HS-27A (cell line): ENCODE measurements around the gene LRRK2.
"Not testable (repeated sequence)": the region's sequence is repeated elsewhere in the genome, so short reads cannot be mapped to it uniquely, and the experiment has no call there.

Experiments
- DNase-seq: peaks from one replicate; pipeline ENCODE4 v3.0.0-alpha.2; 2012; ENCODE audit warnings: low read depth, missing footprints

Gene LRRK2

GRCh38 chr12:40248585-40249297, 23.9 kb downstream of the LRRK2 start:
- no peak for DNase-seq

DNA sequence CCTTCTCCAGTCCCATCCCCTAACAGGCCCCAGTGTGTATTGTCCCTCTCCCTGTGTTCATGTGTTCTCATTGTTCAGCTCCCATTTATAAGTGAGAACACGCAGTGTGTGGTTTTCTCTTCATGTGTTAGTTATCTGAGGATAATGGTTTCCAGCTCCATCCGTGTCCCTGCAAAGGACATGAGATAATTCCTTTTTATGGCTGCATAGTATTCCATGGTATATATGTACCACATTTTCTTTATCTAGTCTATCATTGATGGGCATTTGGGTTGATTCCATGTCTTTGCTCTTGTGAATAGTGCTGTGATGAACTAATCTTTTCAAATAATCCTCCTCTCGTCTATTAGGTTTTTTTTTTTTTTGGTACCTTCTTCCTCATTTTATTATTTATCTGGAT, 25.9 kb downstream of the LRRK2 start:
- DNase-seq, result not testable (repeated sequence)

DNA sequence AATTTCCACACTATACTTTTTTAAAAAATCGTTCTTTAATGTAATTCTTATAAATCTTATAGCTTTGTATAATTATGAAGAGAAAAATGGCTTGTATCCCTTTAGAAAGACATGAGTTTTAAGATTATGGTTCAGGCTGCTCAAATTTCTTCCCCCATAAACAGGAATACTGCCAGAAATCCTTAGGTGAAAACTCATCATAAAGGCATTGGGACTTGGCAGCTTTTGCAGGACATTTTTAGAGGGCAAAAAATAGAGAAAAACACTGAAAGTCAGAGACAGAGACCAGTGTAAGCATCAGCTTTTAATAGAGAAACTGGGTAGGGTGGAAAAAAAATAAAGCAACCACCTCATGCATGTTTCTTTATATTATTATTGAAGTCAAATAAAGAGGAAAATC, 29.1 kb downstream of the LRRK2 start:
- DNase-seq, result no peak

- DNase-seq, result no peak
Measured at GRCh38 chr12:40254455-40255085, 29.8 kb downstream of the LRRK2 start.

DNA sequence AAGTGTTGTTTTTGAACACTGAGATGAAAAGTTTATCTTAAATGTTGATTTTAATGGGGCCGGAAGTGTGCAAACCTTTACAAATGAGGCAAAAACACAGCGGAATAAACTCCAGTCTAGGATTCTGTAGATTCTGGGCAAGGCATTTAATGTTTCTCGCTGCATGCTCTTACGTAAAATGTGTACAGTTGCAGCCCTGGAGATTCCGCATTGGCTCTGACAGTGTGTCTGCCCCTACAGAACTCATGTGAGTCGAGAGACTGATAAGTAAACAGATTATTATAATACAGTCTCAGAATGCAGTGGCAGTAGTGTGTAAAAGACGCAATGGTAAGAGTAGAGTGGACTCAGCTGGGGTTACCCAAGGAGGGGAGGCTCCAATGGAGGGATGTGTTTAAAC, 33.6 kb downstream of the LRRK2 start:
- DNase-seq, result no peak

DNA sequence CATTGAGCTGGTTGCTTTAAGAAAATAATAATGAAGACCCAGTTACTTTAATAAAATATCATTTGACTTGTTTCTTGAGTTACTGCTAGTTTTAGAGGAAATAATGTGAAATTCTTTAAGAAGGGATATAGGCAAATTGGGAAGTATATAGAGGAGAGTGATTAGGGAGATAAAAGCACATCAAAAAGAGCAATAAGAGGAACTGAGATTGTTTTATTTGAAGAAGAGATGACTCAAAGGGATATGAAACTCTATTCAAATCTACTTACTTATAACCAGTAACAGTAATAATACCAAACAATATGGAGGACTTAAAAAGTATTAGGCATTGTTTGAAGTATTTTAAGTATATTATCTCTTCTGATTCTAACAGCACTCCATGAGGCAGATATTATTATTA, 37.1 kb downstream of the LRRK2 start:
- no peak for DNase-seq

GRCh38 chr12:40262657-40263056, 37.9 kb downstream of the LRRK2 start:
- no peak for DNase-seq

- DNase-seq, result no peak
Measured at GRCh38 chr12:40263616-40264409, 39.0 kb downstream of the LRRK2 start.

DNA sequence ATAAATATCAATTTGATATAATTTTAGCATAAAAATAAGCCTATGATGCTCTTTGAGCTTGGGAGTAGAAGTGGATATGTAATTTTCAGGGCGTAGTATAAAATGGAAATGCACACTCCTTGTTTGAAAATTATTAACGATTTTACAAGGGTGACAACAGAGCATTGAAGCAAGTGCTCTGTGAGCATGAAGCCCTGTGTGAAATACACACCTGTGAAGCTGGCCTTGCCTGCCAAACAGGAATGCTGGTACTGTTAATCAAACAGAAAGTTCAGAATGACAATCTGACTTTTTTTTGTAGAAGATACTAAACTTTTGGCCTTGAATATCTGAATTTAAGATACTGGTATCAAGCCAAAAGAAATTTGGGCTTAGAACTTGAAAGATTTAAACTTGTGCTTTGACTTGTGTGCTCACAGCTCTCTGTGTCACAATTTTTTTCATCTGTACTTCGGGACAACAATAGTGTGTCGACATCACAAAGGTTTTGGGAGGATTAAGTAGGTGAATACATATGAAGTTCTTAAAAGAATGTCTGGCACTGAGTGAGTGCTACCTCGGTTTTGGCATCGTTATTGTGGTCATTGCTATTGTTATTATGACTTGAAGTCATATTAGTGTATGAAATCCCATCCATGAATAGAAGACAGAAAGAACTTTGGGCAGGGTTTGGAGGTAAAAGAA, 47.3 kb downstream of the LRRK2 start:
- no peak for DNase-seq

DNA sequence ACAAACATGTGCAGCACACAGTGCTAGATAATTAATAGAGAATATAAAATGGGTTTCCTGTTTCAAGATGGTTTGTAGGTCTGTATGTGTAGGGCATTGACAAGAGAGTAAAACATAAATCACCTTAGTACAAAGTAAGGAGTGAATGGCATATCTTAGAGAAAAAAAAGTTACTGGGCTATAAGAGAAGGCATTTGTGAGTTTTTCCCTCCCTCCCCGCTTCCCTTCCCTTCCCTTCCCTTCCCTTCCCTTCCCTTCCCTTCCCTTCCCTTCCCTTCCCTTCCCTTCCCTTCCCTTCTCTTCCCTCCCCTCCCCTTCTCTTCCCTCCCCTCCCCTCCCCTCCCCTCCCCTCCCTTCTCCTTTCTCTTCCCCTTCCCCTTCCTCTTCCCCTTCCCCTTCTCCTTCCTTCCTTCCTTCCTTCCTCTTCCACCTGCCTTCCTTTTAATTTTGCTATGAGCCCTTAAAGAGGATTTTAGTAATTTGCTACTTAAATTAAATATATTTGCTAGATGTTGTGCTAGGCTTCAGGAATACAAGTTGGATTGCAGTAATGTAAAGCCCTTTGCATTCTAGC, 57.1 kb downstream of the LRRK2 start:
- DNase-seq, result no peak

GRCh38 chr12:40286583-40286982, 61.8 kb downstream of the LRRK2 start:
- DNase-seq, result no peak

GRCh38 chr12:40287369-40287975, 62.7 kb downstream of the LRRK2 start:
- no peak for DNase-seq

GRCh38 chr12:40292788-40293429, 68.1 kb downstream of the LRRK2 start:
- DNase-seq, result no peak

DNA sequence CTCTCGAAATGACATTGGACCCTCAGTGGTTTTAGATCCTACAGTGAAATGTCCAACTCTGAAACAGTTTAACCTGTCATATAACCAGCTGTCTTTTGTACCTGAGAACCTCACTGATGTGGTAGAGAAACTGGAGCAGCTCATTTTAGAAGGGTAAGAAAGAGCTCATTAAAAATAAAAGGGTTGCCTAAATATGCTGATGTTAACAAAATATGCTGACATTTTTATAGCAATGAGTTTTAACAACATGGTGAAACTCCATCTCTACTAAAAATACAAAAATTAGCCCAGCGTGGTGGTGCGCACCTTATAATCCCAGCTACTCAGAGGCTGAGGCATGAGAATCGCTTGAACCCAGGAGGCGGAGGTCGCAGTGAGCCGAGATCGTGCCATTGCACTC, 73.5 kb downstream of the LRRK2 start:
- DNase-seq, result no peak

DNA sequence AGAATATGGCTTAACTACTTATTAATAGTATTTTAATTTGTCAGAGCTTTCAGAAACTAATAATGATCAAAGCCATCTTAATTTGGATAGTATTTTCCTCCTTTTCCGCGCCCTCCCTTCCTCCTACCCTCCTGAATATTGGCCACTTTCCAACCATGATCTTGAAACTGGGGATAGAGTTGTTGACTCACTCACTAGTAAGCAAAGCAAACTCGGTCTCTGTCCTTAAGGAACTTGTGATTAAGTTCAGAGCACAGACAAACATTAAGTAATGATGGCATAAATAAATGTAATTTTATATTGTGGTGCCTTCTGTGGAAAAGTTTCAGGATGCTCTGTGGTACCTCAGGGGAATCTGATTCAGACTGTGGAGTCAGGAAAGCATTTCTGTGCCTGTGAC, 75.7 kb downstream of the LRRK2 start:
- DNase-seq, result no peak

DNA sequence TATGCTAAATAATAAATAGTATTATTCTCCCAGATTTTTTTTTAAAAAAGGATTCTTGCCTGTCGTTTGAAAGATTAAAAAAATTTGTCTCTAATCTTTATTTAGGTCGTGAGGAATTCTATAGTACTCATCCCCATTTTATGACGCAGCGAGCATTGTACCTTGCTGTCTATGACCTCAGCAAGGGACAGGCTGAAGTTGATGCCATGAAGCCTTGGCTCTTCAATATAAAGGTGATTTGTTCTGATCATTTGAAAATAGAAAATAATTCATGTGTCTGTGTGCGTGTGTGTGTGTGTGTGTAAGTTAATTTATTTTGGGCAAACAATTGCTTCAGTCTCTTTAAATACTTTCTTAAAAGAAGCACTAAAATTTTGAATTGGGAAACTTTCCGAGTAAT, 84.2 kb downstream of the LRRK2 start:
- no peak for DNase-seq

DNA sequence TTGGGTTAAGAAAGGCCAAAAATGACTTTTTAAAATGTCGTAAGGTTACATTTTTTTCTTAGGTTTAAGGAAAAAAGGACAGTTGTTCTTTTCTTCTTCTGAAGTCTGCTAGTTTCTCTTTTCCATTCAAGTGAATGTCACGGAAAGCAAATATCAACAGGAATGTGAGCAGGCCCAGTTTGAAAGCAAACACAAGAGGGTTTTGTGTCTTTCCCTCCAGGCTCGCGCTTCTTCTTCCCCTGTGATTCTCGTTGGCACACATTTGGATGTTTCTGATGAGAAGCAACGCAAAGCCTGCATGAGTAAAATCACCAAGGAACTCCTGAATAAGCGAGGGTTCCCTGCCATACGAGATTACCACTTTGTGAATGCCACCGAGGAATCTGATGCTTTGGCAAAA, 85.4 kb downstream of the LRRK2 start:
- DNase-seq, result no peak

DNA sequence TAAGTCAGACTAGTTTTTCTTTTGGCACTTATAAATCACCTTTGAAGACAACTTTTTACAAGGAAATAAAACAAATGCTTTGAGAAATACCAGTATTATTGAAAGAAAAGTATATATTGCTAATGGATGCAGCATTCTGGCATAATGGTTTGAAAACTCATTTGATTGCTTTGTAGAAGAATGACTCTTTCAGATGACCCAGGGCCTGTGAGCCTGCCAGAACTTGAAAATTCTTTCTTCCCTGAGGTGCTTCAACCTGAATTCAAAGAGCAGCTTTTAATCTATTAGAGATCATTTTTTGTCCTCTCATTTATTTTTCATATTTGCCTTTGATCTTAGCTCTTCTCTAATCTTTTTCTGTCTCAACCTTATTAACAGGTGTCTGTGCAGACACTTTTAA, 87.4 kb downstream of the LRRK2 start:
- no peak for DNase-seq

- DNase-seq, result no peak
Measured at GRCh38 chr12:40312982-40313576, 88.3 kb downstream of the LRRK2 start.

GRCh38 chr12:40313928-40314327, 89.1 kb downstream of the LRRK2 start:
- no peak for DNase-seq

DNA sequence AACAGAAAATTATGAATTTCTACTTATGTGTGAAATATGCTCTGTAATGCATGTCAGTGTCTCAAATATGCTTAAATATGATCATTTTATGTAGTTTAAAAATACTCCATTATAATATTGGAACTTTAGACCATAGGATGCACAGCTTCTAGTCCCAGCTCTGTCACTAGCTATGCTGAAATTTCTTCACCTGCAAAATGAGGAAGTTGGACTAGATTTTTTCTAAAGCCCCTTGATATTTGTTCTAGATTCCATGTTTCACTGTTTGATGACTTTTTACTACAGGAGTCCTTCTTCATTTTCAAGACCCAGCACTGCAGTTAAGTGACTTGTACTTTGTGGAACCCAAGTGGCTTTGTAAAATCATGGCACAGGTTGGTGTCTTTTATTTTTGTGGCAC, 90.1 kb downstream of the LRRK2 start:
- no peak for DNase-seq
